Embryonic facial prominence (tissue), 1 donor: ENCODE data around the gene STMN3.
"Not testable (repeated sequence)": the region's sequence is repeated elsewhere in the genome, so short reads cannot be mapped to it uniquely, and the experiment has no call there.

Experiments
- DNase-seq: peaks from one replicate; pipeline ENCODE4 v3.0.0-alpha.2; 2016; ENCODE audit errors: extremely low spot score

Gene STMN3

DNA sequence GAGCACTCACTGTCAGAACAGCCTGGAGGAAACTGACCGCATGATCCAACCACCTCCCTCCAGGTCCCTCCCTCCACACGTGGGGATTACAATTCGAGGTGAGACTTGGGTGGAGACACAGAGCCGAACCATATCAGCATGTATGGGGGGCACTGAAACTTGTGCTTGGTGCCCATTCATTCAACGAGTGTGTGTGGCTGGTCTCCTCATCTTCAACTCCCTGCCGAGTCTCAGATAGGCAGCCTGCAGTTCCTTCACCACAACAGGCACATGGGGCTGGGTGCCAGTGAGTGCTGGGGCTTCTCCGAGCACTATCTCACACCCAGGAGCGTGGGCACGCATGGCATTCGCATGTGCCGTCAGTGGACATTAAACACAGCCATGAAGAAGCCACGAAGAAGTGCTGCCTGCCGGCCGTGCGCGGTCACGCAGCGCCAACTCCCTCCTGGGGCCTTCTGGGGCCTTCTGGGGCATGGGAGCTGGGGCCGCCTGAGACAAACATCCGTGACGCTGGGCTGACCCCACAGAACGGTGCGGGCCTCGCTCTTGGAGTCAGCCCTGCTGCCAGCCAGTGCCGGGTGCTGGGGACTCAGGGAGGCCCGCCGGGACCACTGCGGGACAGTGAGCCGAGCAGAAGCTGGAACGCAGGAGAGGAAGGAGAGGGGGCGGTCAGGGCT lies 4.2 kb upstream of the STMN3 start:
- no peak for DNase-seq

DNA sequence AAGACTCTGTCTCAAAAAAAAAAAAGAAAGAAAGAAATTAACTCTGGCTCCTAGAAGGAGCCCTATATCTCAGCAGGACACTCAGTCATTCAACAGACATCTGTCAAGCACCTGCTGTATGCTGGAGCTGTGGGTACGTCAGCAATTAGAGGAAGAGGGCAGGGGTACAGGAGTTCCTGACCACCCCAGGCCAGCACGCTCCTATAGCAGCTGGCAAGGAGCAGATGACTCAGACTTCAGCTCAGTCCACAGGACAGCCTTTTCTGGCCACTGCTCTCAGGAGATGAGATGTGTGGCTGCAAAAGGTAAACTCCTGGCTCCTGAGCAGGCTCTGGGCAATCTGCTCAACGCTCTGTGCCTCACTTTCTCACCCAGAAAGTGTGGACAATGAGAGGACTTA lies 3.2 kb upstream of the STMN3 start:
- no peak for DNase-seq

DNA sequence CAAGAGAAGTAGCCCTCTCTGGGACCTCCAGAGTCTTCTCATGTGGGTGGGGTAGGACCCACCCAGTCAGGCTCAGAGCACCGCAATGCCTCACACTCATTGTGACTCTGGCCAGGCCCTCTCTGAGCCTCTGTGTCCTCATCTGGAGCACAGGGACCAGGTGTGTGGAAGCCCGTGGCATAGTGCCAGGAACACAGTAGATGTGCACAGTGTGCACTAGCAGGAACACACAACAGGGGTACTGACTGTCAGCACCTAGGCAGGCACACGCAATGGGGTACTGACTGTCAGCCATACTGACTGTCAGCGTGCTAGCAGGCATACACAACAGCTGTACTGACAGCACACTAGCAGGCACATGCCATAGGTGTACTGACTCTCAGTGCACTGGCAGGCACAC lies 2.0 kb upstream of the STMN3 start:
- no peak for DNase-seq

DNA sequence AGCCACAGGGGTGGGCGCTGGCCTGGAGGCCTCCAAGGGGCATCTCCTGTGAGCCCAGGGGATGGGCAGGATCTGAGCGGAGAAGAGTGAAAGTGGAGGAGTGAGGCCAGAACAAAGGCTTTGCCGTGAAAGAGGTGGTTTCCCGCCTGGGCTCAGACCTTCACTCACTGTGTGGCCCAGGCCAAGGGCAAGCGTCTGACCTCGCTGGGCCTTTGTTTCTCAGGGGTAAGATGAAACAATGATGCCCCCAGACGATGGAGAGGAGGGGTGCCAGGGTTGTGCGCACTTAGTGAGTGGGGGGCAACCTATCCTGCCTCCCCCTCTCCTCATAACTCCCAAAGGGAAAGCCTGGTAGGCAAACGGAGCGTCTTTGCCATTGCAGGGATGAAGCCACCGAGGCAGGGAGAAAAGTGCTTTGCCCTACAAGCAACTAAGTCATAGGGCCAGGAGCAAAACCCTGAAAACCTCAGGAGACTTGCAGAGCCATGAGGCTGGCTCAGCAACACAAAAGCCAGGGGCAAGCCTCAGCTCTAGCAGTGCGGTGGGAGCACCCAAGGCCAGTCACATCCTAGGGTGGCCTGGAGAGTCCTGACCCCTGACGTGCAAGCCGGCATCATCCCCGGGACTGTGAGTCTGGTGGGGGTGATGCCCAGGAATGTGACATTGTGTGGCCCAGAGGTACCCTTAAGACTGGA lies 897 bp upstream of the STMN3 start:
- DNase-seq = no peak

DNA sequence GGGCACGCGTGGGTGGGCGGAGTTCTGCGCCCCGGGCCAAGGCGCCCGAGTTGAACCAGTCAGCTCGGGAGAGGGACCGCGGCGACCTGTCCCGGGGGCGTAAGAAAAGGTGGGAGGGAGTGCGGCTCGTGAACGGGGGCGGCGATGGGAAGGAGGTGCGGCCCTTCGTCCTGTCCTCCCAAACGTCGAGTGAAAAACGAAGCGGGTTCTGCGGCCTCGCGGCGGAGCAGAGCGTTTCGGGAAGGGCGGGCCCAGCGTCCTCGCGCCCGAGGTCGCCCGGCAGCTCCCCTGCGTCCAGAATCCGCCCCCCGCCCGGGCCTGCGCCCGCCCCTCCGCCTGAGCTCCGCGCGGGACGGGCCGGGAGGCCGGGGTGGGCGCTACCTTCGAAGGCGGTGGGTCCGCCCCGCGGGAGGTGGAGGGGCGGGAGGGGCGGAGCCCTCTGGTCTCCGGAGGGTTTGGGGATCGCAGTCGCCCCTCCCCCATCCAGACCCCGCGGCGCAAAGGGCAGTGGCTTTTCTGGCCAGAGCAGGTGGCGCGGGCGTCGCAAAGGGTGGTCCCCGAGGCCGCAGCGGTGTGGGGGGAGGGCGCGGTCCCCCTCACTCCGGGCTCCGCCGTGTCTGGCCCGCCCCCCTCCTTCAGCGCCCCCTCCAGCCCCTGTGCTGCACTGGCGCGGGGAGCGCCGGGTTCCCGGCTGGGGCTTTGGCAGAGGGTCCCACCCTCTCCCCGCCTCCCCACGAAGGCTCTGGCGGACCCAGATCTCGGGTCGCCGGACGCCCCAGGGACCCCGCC lies 838 bp downstream of the STMN3 start:
- DNase-seq = no peak

DNA sequence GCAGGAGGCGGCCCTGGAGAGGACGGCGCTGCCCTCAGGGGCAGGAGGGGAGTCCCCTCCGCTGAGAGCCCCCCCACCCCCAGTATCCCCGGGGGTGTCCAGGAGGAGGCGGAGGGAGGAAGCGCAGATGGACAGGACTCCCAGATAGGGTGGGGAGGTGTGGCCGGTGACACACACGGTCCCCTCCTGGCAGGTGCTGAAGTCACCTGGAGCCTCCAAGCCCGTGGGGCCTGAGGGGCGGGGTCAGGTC lies 1.4 kb downstream of the STMN3 start:
- DNase-seq = no peak

DNA sequence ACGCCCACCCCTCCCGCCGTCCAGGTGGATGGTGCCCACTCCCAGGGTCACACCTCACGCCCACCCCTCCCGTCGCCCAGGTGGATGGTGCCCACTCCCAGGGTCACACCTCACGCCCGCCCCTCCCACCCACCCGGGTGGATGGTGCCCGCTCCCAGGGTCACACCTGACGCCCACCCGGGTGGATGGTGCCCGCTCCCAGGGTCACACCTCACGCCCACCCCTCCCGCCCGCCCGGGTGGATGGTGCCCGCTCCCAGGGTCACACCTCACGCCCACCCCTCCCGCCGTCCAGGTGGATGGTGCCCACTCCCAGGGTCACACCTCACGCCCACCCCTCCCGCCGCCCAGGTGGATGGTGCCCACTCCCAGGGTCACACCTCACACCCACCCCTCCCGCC lies 2.7 kb downstream of the STMN3 start:
- DNase-seq = not testable (repeated sequence)

DNA sequence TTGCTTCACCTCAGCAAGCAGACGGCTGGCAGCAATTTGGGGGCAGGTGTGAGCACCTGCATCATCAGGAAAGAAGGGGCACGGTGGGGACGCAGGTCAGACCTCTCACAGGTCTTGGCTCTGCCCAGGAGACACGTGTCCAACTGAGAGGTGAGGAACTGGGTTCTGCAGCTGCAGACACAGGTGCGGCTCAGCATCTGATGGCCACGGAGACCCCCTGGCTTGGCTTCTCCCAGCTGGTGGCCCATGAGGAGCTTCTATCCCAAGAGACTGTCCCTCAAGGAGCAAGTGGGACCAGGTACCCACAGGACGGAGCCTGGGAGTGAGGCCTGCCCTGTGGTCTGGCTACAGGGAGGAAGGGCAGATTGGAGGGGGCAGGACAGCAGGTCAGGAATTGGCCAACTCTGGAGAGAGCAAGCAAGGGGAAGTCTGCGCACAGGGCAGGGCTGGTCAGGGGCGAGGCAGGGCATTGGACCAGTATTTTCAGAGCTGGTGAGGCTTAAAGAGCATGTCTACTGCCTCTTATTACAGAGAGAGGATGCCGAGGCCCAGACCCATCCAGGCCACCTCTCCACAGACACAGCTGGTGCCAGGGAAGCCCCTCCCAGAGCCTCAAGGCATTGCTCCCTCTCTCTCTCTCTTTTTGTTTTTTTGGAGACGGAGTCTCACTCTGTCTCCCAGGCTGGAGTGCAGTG lies 4.2 kb downstream of the STMN3 start:
- no peak for DNase-seq

DNA sequence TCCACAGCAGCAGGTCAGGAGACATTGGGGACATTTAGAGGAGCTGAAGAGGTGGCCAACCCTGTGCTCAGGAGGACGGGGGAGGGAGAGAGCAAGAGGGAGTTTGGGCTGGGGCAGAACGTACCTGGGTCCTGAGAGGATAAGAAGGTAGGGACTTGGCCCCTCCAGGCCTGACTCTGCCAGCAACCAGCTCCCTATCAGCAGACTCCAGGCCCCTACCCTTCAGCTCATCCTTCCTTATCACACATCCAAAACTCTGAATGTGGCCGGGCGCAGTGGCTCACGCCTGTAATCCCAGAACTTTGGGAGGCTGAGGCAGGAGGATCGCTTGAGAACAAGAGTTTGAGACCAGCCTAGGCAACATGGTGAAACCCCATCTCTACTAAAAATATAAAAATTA lies 5.0 kb downstream of the STMN3 start:
- no peak for DNase-seq

DNA sequence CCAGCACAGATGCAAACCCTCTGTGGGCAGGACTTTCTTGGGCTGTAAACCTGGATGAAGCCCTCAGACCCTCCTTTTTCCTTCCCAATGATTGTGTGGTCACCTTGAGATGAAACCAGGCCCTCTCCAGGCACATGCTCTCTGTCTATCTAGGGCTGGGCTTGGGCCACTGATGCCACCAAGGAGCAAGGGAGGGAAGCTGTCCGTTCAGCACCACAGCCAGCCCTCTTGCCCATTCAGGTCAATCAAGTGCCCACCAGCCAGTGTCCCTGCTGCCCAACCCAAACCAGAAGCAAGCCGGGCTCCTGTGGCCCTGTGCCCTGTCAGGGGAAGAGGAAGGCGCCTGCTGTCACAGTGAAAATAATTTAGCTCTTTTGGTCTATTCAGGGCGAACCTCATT lies 8.0 kb downstream of the STMN3 start:
- DNase-seq = no peak

DNA sequence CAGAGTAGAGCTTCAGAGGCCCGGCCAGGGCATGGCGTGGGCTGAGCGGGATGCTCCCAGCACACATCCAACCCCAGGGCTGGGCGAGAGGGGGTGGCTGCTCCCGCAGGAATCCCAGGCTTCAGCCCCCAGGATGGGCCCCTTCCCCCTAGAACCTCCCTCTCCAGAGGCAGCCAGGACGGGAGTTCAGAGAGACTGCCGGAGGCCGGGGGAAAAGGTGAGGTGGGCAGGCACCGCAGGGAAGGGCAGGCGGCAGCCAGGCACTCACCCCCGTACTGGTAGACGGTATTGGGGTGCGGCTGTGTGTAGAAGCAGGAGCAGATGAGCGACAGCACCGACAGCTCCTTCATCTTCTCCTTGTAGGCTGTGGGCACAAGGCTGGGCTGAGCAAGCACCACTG lies 9.3 kb downstream of the STMN3 start:
- no peak for DNase-seq

DNA sequence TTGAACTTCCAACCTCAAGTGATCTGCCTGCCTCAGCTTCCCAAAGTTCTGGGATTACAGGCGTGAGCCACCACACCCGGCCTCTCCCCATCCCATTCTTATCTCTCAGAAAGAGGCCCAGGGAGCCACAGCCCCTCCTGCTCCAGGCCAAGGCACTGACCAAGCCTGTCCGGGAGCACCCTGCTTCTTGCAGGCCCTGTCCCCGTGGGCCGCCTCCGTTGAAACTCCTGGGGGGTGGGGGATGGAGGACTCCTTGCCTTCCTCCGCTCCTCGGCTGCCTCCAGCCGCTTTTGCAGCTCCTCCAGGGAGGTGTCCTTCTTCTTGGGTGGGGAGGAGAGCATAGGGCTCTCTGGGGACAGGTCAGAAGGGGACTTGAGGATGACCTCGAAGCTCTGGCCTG lies 9.7 kb downstream of the STMN3 start:
- no peak for DNase-seq

DNA sequence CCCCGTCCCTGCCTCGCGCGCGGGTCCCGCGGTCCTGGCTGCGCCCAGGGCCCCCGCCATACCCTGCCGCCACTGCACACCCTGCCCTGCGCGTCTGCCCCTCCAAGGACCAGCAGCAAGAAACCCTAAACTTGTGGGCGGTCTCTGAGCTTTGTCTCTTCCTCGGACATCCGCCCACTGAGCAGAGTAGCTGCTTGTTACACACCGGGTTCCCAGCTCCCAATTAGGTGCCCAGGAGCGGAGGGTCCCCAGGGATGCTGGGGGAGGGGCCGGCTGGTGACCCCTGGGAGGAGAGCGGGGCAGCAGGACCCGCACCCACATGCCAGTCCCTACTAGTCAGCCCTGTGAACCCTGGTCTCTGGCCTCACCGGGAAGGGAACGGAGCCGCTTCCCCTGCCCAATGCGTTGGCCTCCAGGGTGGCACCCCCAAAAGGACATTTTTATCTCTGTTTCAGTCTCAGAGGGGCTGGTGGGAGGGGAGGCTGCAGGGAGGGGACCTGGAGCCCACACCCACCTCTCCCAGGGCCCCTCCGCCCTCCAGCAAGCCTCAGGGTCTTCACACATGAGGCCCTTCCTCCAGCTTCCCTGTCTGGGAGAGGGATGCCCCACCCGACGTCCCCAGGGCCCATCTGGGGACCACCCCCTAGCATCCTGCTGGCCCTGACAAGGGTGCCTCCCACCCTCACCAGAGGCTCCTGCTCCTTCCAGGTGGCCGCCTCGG lies 10.5 kb downstream of the STMN3 start:
- DNase-seq = no peak

DNA sequence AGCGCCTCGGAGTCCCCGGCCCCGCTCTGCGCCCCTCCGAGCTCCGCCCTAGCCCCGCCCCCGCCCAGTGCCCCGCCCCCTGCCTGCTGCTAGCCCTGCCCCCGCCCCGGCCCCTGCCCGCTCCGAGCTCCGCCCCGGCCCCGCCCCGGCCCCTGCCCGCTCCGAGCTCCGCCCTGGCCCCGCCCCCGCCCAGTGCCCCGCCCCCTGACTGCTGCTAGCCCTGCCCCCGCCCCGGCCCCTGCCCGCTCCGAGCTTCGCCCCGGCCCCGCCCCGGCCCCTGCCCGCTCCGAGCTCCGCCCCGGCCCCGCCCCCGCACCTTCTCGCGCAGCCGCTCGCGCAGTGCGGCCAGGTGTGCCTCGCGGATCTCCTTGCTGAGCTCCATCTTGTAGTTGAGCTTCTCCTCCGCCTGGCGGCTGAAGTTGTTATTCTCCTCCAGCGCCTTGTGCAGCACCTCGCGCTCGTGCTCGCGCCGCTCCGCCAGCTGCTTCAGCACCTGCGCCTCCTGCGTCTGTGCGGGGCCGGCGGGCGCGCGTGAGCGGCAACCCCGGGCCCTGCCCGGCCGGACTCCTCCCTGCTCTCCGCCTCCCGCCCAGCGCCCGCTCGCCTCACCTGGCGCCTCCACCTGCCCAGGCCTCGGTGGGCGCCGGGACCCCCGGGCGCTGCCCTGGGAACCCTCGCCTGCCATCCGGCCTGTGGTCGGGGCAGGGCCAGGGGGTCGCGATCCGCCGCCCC lies 11.3 kb downstream of the STMN3 start:
- peak; percentile 86 for DNase-seq

DNA sequence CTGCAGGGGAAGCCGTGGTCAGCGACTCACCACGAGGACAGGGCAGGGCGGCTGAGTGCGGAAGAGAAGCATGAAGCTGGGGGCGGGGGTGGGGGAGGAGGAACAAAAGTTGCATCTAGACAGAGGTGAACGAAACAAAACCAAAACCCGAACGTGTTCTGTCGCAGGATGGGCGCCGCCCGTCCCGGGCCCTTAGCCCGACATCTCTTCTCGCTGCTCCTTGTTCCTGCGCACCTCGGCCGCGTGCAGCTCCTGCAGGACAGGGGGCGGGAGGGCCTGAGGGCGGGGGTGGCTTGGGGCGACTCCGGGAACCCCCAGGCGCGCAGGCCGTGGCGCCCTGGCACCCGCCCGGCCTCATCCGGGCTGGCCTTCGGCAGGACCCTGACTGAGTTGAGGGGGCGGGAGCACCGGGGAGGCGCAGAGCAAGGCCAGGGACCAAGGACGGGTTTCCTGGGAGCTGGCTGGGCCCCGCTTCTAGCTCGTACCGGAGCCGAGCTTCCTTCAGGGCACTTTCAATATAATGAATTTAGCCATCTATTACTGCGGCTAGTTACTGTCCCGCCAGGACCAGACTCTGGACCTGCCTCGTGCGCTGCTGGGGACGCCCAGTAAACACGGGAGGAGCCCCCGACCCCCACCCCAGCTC lies 12.0 kb downstream of the STMN3 start:
- no peak for DNase-seq

DNA sequence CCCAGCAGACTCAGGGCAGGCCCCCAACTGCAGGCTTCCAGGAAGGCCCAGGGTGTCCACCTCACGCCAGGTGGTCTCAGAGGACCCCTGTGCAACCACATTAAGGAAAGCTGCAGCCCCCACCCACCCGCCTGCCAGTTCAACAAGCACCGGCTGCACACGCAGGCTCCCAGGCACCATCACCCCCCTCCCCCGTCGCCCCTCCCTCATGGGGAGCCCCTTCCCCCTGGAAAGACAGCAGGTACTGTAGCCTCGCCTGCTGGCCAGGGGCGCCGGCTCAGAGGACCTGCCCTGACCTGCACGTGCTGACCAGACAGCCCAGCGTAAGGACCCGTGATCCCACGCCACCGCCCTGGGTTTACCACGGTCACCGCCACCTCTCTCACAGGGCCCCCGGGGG lies 12.5 kb downstream of the STMN3 start:
- DNase-seq = not testable (repeated sequence)

DNA sequence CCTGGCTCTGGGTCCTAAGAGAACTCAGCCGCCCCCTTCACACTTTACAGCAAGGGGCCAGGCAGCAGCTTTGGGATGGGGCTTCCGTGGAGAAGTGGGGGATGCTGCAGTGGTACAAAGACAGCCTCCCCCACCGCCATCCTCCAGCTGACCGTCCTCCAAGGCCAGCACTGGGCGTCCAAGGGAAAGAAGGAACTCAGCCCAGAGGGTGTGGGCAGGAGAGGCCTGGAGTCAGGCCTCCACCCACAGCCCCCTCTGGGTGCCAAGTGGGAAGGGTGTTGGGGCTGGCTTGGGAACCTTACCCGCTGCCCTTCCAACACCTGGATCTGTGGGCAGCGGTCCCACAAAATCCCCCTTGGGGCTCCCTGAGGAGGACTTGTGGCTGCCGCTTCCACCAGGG lies 13.1 kb downstream of the STMN3 start:
- DNase-seq = no peak

DNA sequence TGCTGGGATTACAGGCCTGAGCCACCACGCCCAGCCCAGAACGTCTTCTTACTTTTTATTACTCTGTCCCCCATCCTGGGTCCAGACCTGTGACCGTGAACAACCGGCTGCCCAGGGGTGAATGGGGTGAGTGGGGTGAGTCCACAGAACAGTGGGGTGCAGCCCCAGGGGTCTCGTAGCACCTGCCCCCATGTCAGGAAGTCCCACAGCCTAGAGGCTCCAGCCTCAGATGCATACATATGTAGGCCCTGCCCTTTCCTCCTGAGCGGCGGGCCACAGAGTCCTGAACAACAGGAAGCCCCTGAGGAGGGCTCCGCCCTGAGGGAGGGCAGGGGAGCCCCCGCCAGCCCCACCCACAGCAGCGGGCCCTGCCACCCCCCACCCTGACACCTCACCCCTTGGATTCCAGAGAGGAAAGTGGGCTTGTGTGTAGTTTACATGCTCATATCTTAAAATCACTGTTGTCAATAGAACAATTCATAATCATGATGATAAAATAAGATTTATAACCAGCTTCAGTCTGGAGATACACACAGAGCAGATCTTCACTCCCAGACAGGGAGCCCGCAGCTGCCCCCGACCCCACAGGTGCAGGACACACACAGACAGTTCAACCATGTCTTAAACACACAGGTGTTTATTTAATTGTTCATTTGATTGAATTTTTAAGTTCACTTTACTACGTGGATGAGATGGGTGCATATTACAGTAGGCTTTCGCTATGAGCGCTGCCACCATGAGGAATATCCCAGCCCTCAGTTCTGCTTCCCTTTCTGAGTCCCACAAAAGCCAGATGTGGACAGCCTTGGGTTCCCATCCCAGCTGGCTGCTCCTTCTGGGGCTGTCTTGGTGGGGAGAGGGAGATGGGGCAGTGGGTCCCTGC lies 13.9 kb downstream of the STMN3 start:
- no peak for DNase-seq

DNA sequence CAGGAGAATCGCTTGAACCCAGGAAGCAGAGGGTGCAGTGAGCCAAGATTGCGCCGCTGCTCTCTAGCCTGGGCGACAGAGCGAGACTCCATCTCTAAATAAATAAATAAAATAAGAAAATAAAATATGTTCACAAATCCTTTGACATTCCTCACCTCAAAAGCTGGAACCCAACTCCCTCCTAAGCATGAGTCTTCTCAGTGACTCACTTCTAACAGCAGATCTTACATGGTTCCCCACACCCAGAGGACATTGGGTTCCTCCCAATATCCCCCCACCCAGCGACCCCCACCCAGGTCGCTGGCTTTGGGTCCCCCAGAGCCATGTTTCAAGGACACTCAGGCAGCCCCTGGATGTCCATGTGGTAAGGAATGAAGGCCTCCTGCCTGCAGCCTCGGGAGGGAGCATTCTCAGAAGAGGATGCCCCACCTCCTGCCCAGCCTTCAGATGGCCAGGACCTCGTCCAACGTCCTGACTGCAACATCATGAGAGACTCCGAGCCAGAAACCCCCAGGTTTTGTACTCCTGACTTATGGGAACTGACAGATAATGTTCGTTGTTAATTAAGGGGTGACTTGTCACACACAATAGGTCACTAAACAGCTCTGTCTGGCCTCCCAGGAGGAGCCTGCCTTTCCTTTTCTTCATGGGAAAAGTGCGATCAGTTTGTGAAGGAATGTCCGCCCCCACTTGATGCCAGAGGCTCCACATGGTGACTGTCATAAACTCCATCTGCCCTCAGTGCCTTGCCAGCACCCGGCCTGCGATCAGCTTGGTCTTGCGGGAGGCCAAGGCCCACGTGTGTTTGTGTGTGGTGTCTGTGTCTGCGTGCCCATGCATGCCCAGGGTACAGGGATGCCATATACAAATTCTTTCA lies 16.2 kb downstream of the STMN3 start:
- no peak for DNase-seq
